Neural progenitor cell (in vitro differentiated cells): ENCODE measurements around the gene TMEM208.

Source experiments
- CTCF ChIP-seq: fragments of 200-600 bp; sonication (generic); IDR thresholded peaks from 2 replicates; pipeline ENCODE4 v1.5.1; 2017; ENCODE audit warnings: antibody characterized with exemption, mild to moderate bottlenecking
- EZH2 ChIP-seq: fragments of 200-600 bp; sonication (generic); IDR thresholded peaks from 2 replicates; pipeline ENCODE4 v1.6.1; 2017; ENCODE audit warnings: antibody characterized with exemption, mild to moderate bottlenecking, moderate library complexity
- EZH2phosphoT487 ChIP-seq: fragments of 200-600 bp; sonication (generic); IDR thresholded peaks from 2 replicates; pipeline ENCODE4 v1.6.1; 2017; ENCODE audit warnings: antibody characterized with exemption

GRCh38 chr16:67215706-67216105 lies 11.2 kb upstream of the TMEM208 start:
- TF ChIP-seq CTCF, result no peak
- TF ChIP-seq EZH2phosphoT487, result no peak
- no peak for TF ChIP-seq EZH2
